HG02884 (cell line): Measurements from ENCODE around the gene SHLD1.
"Not testable (repeated sequence)": the region's sequence is repeated elsewhere in the genome, so short reads cannot be mapped to it uniquely, and the experiment has no call there.

Experiments
- ATAC-seq: cut with Tn5 transposase; IDR thresholded peaks from one replicate; pipeline ENCODE4 v1.9.1; 2021; ENCODE audit warnings: mild to moderate bottlenecking, moderate library complexity; ENCODE audit not compliant: unreplicated experiment

Gene SHLD1

DNA sequence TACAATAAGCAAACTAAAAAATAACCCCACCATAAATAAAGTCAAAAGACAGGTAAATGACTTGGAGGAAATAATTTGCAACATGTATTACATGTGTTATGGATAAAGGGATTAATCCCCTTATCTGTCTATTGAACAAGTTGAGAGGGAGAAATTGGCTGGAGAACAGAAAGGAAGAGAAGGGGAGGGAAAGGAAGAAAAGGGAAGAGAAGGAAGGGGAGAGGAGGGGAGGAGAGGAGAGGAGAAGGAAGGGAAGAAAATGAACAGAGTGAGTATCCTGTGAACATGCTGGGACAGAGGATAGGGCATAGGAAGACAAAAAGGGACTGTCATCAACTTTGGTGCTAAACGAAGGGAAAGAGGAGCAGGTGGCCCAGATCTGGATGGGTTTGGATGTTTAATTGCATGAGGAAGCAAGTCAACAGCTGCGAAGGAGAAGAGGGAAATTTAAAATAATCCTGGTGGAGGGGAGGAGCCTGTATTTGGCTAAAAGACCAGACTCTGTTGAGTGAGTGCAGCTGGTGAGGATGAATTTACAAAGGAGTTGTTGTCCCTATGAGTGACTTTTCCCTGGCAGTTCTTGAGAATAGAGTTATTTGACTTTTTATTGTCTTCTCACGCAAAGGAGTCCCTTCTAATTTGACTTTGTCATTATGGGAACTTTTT lies 14.2 kb upstream of the SHLD1 start:
- ATAC-seq = no peak

GRCh38 chr20:5737619-5737953 lies 12.6 kb upstream of the SHLD1 start:
- no peak for ATAC-seq

DNA sequence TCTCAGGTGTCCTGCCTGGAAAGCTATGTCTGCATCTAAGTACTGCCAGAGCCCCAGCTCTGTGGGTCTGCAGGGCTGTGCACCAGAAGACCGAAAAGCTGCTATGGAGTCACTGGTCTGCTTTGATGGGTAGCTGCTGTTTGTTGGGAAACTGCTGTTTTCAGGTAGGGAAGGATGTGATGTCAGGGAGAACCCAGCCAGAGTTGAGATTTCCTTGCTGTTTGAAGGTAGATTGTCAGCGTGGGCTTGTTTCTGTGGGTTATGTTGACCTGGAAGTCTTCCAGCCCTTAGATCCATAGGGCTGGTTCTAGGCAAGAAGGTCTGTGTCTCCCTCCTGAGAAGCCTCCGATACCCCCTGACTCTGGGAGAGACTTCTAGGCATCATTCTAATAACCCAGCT lies 12.2 kb upstream of the SHLD1 start:
- no peak for ATAC-seq

DNA sequence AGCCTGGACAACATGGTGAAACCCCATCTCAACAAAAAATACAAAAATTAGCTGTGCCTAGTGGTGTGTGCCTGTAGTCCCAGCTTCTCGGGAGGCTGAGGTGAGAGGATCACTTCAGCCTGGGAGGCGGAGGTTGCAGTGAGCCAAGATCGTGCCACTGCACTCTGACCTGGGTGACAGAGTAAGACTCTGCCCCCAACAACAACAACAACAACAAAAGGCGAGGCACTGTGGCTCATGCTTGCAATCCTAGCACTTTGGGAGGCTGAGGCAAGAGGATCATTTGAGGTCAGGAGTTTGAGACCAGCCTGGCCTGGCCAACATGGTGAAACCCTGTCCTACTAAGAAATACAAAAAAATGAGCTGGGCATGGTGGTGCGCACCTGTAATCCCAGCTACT lies 9.6 kb upstream of the SHLD1 start:
- not testable (repeated sequence) for ATAC-seq

GRCh38 chr20:5741089-5741488 lies 9.1 kb upstream of the SHLD1 start:
- ATAC-seq = no peak

DNA sequence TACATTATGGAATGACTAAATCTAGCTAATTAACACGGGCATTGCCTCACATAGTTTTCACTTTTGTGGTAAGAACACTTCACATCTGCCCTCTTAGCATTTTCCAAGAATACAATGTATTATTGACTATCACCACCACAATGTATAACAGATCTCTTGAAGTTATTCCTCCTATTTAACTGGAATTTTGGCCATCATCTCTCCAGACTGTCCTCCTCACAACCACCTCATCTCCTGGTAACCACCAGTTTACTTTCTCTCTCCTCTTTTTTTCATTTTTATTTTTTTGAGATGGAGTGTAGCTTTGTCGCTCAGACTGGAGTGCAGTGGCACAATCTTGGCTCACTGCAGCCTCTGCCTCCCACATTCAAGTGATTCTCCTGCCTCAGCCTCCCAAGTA lies 8.2 kb upstream of the SHLD1 start:
- no peak for ATAC-seq

DNA sequence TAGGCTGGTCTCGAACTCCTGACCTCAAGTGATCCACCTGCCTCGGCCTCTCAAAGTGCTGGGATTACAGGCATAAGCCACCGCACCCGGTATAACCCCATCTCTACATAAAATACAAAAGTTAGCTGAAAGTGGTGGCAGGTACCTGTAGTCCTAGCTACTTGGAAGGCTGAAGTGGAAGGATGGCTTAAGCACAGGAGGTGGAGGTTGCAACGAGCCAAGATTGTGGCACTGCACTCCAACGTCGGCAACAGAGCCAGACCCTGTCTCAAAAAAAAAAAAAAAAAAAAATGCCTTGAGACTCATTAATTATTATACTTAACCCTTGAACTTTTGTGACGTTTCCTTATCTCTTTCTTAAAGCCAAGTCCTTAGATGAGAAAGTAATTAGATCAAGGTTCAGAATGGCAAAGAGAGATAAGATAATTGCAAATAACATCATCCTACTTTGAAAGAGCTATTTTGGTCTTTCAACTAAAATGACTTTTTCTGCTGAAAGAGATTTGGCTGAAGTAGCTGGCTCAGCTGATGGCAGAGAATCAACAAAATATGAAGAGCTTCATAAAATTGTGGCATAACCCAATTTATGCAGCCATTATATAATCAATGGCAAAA lies 4.7 kb upstream of the SHLD1 start:
- no peak for ATAC-seq

GRCh38 chr20:5746064-5746463 lies 4.1 kb upstream of the SHLD1 start:
- ATAC-seq = no peak

- no peak for ATAC-seq
Observed at GRCh38 chr20:5748246-5748645, 2.0 kb upstream of the SHLD1 start.

DNA sequence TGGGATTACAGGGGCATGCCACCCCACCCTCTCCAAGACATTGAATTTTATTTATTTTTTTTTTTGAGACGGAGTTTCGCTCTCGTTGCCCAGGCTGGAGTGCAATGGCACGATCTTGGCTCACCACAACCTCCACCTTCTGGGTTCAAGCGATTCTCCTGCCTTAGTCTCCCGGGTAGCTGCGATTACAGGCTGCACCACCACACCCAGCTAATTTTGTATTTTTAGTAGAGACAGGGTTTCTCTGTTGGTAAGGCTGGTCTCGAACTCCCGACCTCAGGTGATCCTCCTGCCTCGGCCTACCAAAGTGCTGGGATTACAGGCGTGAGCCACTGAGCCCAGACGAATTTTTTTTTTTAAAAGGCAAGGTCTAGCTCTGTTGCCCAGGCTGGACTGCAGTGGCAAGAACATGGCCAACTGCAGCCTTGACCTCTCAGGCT lies 669 bp upstream of the SHLD1 start:
- ATAC-seq = not testable (repeated sequence)

DNA sequence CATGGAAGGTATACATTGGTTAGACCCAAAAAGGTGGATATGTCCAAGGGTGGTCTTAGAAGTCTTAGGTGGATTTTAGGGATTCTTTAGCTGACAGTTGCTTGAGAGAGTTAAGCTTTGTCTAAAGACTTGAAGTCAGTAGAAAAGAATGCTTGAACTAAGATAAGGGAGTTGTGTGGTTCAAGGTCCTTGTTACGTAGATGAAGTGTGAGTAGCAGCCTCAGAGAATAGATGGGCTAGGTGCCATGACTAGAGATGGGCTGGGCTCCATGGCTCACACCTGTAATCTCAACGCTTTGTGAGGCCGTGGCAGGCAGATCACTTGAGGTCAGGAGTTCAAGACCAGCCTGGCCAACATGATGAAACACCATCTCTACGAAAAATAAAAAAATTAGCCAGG lies 1.7 kb downstream of the SHLD1 start:
- no peak for ATAC-seq

GRCh38 chr20:5753814-5754213 lies 3.6 kb downstream of the SHLD1 start:
- no peak for ATAC-seq

GRCh38 chr20:5757949-5758348 lies 7.7 kb downstream of the SHLD1 start:
- no peak for ATAC-seq

GRCh38 chr20:5766085-5766764 lies 16.0 kb downstream of the SHLD1 start:
- ATAC-seq = no peak

- no peak for ATAC-seq
Observed at GRCh38 chr20:5767493-5768098, 17.4 kb downstream of the SHLD1 start.

- ATAC-seq = no peak
Observed at GRCh38 chr20:5770231-5770986, 20.2 kb downstream of the SHLD1 start.

GRCh38 chr20:5770987-5771318 lies 20.8 kb downstream of the SHLD1 start:
- ATAC-seq = peak; percentile 50

GRCh38 chr20:5772704-5773103 lies 22.5 kb downstream of the SHLD1 start:
- no peak for ATAC-seq

DNA sequence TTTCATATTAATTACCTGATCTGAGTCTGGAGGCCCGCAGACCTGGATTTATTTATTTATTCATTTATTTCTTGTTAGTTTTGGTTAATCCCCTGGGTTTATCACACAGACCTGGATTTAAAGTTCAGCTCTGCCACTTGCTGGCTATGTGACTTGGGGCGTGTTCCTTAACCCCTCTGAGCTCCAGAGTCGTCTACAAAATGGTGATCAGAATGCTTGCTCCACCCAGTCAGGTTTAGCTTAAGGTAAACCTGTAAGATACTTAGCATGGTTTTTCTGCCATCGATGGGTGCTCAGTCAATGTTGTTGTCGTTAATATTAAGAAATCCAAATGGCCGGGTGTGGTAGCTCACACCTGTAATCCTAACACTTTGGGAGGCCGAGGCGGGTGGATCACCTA lies 23.4 kb downstream of the SHLD1 start:
- no peak for ATAC-seq

DNA sequence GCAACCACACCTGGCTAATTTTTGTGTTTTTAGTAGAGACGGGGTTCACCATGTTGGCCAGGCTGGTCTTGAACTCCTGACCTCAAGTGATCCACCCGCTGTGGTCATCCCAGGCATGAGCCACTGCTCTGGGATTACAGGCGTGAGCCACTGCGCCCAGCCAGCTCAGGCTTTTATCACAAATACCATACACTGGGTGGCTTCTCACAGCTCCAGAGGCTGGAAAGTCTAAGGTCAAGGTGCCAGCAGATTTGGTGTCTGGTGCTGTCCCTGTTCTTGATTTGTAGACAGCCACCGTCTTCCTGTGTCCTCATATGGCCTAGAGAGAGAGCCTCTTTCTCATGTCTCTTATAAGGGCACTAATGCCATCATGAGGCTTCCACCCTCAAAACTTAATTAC lies 25.9 kb downstream of the SHLD1 start:
- ATAC-seq = no peak
